ENCODE measurements around the gene MORF4L1.
"Not testable (repeated sequence)": the region's sequence is repeated elsewhere in the genome, so short reads cannot be mapped to it uniquely, and the experiment has no call there.

The MORF4L1 gene

GRCh38 chr15:78923480-78924360, 51.0 kb downstream of the MORF4L1 start:
- no peaks in the 10 kb centered on the region for H3K9me3 ChIP-seq (ENCODE audit: control insufficient read depth in 5 of 5, low read length in 5 of 5)
- no peak overlapping the region for H3K27ac ChIP-seq (ENCODE audit: low read depth, low read length)
- peaks cover 0 to 86% (median 66%) of the 10 kb centered on the region in 5 donors for H3K36me3 ChIP-seq (ENCODE audit: control insufficient read depth in 5 of 5, insufficient read depth in 5 of 5, low read length in 5 of 5)
- no peaks in the 10 kb centered on the region for H3K4me1 ChIP-seq (ENCODE audit: control insufficient read depth in 5 of 5, insufficient read depth in 5 of 5, low read length in 5 of 5)
- no peak overlapping the region for H3K4me3 ChIP-seq (ENCODE audit: low read depth in 1 of 5, low read length in 5 of 5)
- no peak overlapping the region for H3K9ac ChIP-seq (ENCODE audit: low read length in 5 of 5)
- no peaks in the 10 kb centered on the region for H3K27me3 ChIP-seq (ENCODE audit: control insufficient read depth in 5 of 5, insufficient read depth in 4 of 5, low read length in 5 of 5)

GRCh38 chr15:78925076-78925624, 52.5 kb downstream of the MORF4L1 start:
- H3K27me3 ChIP-seq (ENCODE audit: control insufficient read depth in 5 of 5, insufficient read depth in 4 of 5, low read length in 5 of 5) = no peaks in the 10 kb centered on the region
- H3K4me1 ChIP-seq (ENCODE audit: control insufficient read depth in 5 of 5, insufficient read depth in 5 of 5, low read length in 5 of 5) = no peaks in the 10 kb centered on the region
- H3K27ac ChIP-seq (ENCODE audit: low read depth, low read length) = no peak overlapping the region
- no peak overlapping the region for H3K4me3 ChIP-seq (ENCODE audit: low read depth in 1 of 5, low read length in 5 of 5)
- H3K36me3 ChIP-seq (ENCODE audit: control insufficient read depth in 5 of 5, insufficient read depth in 5 of 5, low read length in 5 of 5) = peaks cover 0 to 84% (median 63%) of the 10 kb centered on the region in 5 donors
- no peaks in the 10 kb centered on the region for H3K9me3 ChIP-seq (ENCODE audit: control insufficient read depth in 5 of 5, low read length in 5 of 5)
- no peak overlapping the region for H3K9ac ChIP-seq (ENCODE audit: low read length in 5 of 5)

- Histone ChIP-seq H3K9ac (ENCODE audit: low read length in 5 of 5) (no peak overlapping the region), H3K27ac (ENCODE audit: low read depth, low read length) (no peak overlapping the region), H3K4me1 (ENCODE audit: control insufficient read depth in 5 of 5, insufficient read depth in 5 of 5, low read length in 5 of 5) (peaks cover 0 to 3% (median 0%) of the 10 kb centered on the region in 5 donors), H3K27me3 (ENCODE audit: control insufficient read depth in 5 of 5, insufficient read depth in 4 of 5, low read length in 5 of 5) (no peaks in the 10 kb centered on the region), H3K36me3 (ENCODE audit: control insufficient read depth in 5 of 5, insufficient read depth in 5 of 5, low read length in 5 of 5) (peaks cover 0 to 86% (median 59%) of the 10 kb centered on the region in 5 donors), H3K9me3 (ENCODE audit: control insufficient read depth in 5 of 5, low read length in 5 of 5) (no peaks in the 10 kb centered on the region), H3K4me3 (ENCODE audit: low read depth in 1 of 5, low read length in 5 of 5) (no peak overlapping the region)
Measured at GRCh38 chr15:78925956-78926743, 53.5 kb downstream of the MORF4L1 start.

- Histone ChIP-seq H3K9ac (ENCODE audit: low read length in 5 of 5) (no peak overlapping the region), H3K9me3 (ENCODE audit: control insufficient read depth in 5 of 5, low read length in 5 of 5) (no peaks in the 10 kb centered on the region), H3K27me3 (ENCODE audit: control insufficient read depth in 5 of 5, insufficient read depth in 4 of 5, low read length in 5 of 5) (peaks cover 0 to 5% (median 0%) of the 10 kb centered on the region in 5 donors), H3K4me3 (ENCODE audit: low read depth in 1 of 5, low read length in 5 of 5) (no peak overlapping the region), H3K4me1 (ENCODE audit: control insufficient read depth in 5 of 5, insufficient read depth in 5 of 5, low read length in 5 of 5) (peaks cover 0 to 3% (median 0%) of the 10 kb centered on the region in 5 donors), H3K36me3 (ENCODE audit: control insufficient read depth in 5 of 5, insufficient read depth in 5 of 5, low read length in 5 of 5) (peaks cover 0 to 86% (median 52%) of the 10 kb centered on the region in 5 donors), H3K27ac (ENCODE audit: low read depth, low read length) (no peak overlapping the region)
Measured at GRCh38 chr15:78927077-78927790, 54.5 kb downstream of the MORF4L1 start.

GRCh38 chr15:78928176-78928575, 55.5 kb downstream of the MORF4L1 start:
- peaks cover 0 to 81% (median 43%) of the 10 kb centered on the region in 5 donors for H3K36me3 ChIP-seq (ENCODE audit: control insufficient read depth in 5 of 5, insufficient read depth in 5 of 5, low read length in 5 of 5)
- H3K4me3 ChIP-seq (ENCODE audit: low read depth in 1 of 5, low read length in 5 of 5); H3K9ac ChIP-seq (ENCODE audit: low read length in 5 of 5); H3K9me3 ChIP-seq (ENCODE audit: control insufficient read depth in 5 of 5, low read length in 5 of 5); H3K27ac ChIP-seq (ENCODE audit: low read depth, low read length); H3K27me3 ChIP-seq (ENCODE audit: control insufficient read depth in 5 of 5, insufficient read depth in 4 of 5, low read length in 5 of 5); H3K4me1 ChIP-seq (ENCODE audit: control insufficient read depth in 5 of 5, insufficient read depth in 5 of 5, low read length in 5 of 5): not testable (repeated sequence)

GRCh38 chr15:78928616-78929093, 56.0 kb downstream of the MORF4L1 start:
- Histone ChIP-seq H3K36me3 (ENCODE audit: control insufficient read depth in 5 of 5, insufficient read depth in 5 of 5, low read length in 5 of 5) (peaks cover 0 to 79% (median 38%) of the 10 kb centered on the region in 5 donors), H3K27ac (ENCODE audit: low read depth, low read length) (no peak overlapping the region)

GRCh38 chr15:78929536-78930264, 57.0 kb downstream of the MORF4L1 start:
- H3K9me3 ChIP-seq (ENCODE audit: control insufficient read depth in 5 of 5, low read length in 5 of 5) = no peaks in the 10 kb centered on the region
- no peak overlapping the region for H3K27ac ChIP-seq (ENCODE audit: low read depth, low read length)
- H3K4me1 ChIP-seq (ENCODE audit: control insufficient read depth in 5 of 5, insufficient read depth in 5 of 5, low read length in 5 of 5) = peaks cover 2 to 18% (median 15%) of the 10 kb centered on the region in 5 donors
- H3K36me3 ChIP-seq (ENCODE audit: control insufficient read depth in 5 of 5, insufficient read depth in 5 of 5, low read length in 5 of 5) = peaks cover 0 to 70% (median 36%) of the 10 kb centered on the region in 5 donors
- peaks cover 0 to 17% (median 2%) of the 10 kb centered on the region in 5 donors for H3K27me3 ChIP-seq (ENCODE audit: control insufficient read depth in 5 of 5, insufficient read depth in 4 of 5, low read length in 5 of 5)
- no peak overlapping the region for H3K9ac ChIP-seq (ENCODE audit: low read length in 5 of 5)
- H3K4me3 ChIP-seq (ENCODE audit: low read depth in 1 of 5, low read length in 5 of 5) = no peak overlapping the region

More at GRCh38 chr15:78928616-78929093, 56.0 kb downstream of the MORF4L1 start:
- H3K4me3 ChIP-seq (ENCODE audit: low read depth in 1 of 5, low read length in 5 of 5) = no peak overlapping the region
- H3K4me1 ChIP-seq (ENCODE audit: control insufficient read depth in 5 of 5, insufficient read depth in 5 of 5, low read length in 5 of 5) = peaks cover 0 to 8% (median 5%) of the 10 kb centered on the region in 5 donors
- H3K27me3 ChIP-seq (ENCODE audit: control insufficient read depth in 5 of 5, insufficient read depth in 4 of 5, low read length in 5 of 5) = peaks cover 0 to 12% (median 0%) of the 10 kb centered on the region in 5 donors
- H3K9ac ChIP-seq (ENCODE audit: low read length in 5 of 5) = no peak overlapping the region
- no peaks in the 10 kb centered on the region for H3K9me3 ChIP-seq (ENCODE audit: control insufficient read depth in 5 of 5, low read length in 5 of 5)

- no peak overlapping the region for H3K4me3 ChIP-seq (ENCODE audit: low read depth in 1 of 5, low read length in 5 of 5)
- H3K4me1 ChIP-seq (ENCODE audit: control insufficient read depth in 5 of 5, insufficient read depth in 5 of 5, low read length in 5 of 5) = peaks cover 4 to 23% (median 16%) of the 10 kb centered on the region in 5 donors
- peaks cover 0 to 17% (median 4%) of the 10 kb centered on the region in 5 donors for H3K27me3 ChIP-seq (ENCODE audit: control insufficient read depth in 5 of 5, insufficient read depth in 4 of 5, low read length in 5 of 5)
- H3K9ac ChIP-seq (ENCODE audit: low read length in 5 of 5) = no peak overlapping the region
- no peaks in the 10 kb centered on the region for H3K9me3 ChIP-seq (ENCODE audit: control insufficient read depth in 5 of 5, low read length in 5 of 5)
- no peak overlapping the region for H3K27ac ChIP-seq (ENCODE audit: low read depth, low read length)
- peaks cover 0 to 59% (median 26%) of the 10 kb centered on the region in 5 donors for H3K36me3 ChIP-seq (ENCODE audit: control insufficient read depth in 5 of 5, insufficient read depth in 5 of 5, low read length in 5 of 5)
Measured at GRCh38 chr15:78930577-78931388, 58.1 kb downstream of the MORF4L1 start.

All from subcutaneous abdominal adipose tissue (tissue), 5 donors.